Psoas muscle (tissue), 8 donors: Measurements from ENCODE around the gene NR2F6. TPM values are rescaled to one million over a fixed set of nuclear protein-coding genes. Genes with fewer than 3 reads are reported as not detected.

ENCODE experiments used
- ATAC-seq, 4 donors: fragments of 200-7000 bp; cut with Tn5 transposase; one replicate each; pipeline ENCODE4 v1.9.1; 2020; ENCODE audit warnings: moderate library complexity in 3 of 4, mild to moderate bottlenecking in 2 of 4
- DNase-seq, 2 donors: peaks; one replicate each; pipeline ENCODE4 v3.0.0-alpha.2; 2020
- H3K27ac ChIP-seq: fragments of 200-600 bp; one replicate; pipeline ENCODE4 v1.8.0; 2022
- H3K27me3 ChIP-seq, 3 donors: fragments of 200-600 bp in 1 of 3; one replicate each; pipeline versions ENCODE4 v1.6.1 to v1.8.0; 2013 to 2022; ENCODE audit warnings: low read length in 2 of 3, mild to moderate bottlenecking in 2 of 3, moderate library complexity in 1 of 3; ENCODE audit not compliant: insufficient read depth in 3 of 3
- H3K36me3 ChIP-seq, 2 donors: fragments of 200-600 bp in 1 of 2; one replicate each; pipeline versions ENCODE4 v1.6.1 to v1.8.0; 2013 to 2022; ENCODE audit warnings: low read depth in 1 of 2, mild to moderate bottlenecking in 1 of 2, moderate library complexity in 1 of 2; ENCODE audit not compliant: insufficient read depth in 1 of 2
- H3K4me1 ChIP-seq: fragments of 200-600 bp; one replicate; pipeline ENCODE4 v1.8.0; 2022
- H3K4me3 ChIP-seq: fragments of 200-600 bp; one replicate; pipeline ENCODE4 v1.8.0; 2022; ENCODE audit warnings: mild to moderate bottlenecking
- H3K9me3 ChIP-seq: fragments of 200-600 bp; one replicate; pipeline ENCODE4 v1.8.0; 2022
- WGBS, 3 donors: extraction: QIAGEN DNeasy Blood & Tissue Kit; methylation state at CpG; one replicate each; pipeline versions ENCODE4 v1.1.6 to v1.1.7; 2013; 5-methylcytosine and 5-hydroxymethylcytosine counted together
- intact Hi-C, 2 donors: fragments of 100-400 bp; cut with DNase I; formaldehyde crosslinking; loops; one replicate each; pipeline versions ENCODE4 v1.11.0 to v1.14.2; 2022
- long read RNA-seq, 2 donors: library from polyadenylated mRNA; unstranded; transcript quantifications; one replicate each; pipeline ENCODE4 v2.0.0, GENCODE V29; 2021
- polyA plus RNA-seq, 3 donors: library from polyadenylated mRNA; stranded (reverse); fragments of 200-250 nt; gene quantifications; one replicate each; pipeline ENCODE4 v1.2.3, GENCODE V29; 2013
- total RNA-seq, 4 donors: library from RNA; stranded (reverse); fragmentation: NEBNext Ultra II Directional in 2 of 4; extraction: Animal tissue kit (Norgen Biotek cat#: 25700) in 2 of 4; gene quantifications; one replicate each; pipeline versions ENCODE4 v1.2.1 to v1.2.4, GENCODE V29; 2021 to 2023
- TF ChIP-seq, protein P1 (sequence below): fragments of 200-600 bp; IDR thresholded peaks from one replicate; pipeline ENCODE4 v1.8.0; 2022; ENCODE audit warnings: antibody characterized with exemption
- donor health status: healthy with polysubstance abuse.
- donor health status: DM: no; HTN: no; CAD: no; lungs with moderate emphysema.
- donor health status: Bipolar disorder and iron deficiency.
- donor health status: healthy.
- donor health status: DM: yes; HTN: yes; CAD: no.
- donor health status: DM: no; HTN: no; CAD: no.
- donor health status: DM: no; HTN: no; CAD: no.
- donor health status: DM: yes; HTN: yes; CAD: no.

NR2F6 gene
- total RNA-seq = 10 to 100 TPM; 34.9 to 56.7 (median 41.1) TPM
- 10 to 100 TPM; 21.1 to 51.3 (median 27.9) TPM for polyA plus RNA-seq
- long read RNA-seq, donor 1, transcript NR2F6-201 (4 exons, 2,404 nt) = major isoform, 142 of 152 reads
- long read RNA-seq, donor 1, partial matches to known transcripts = 7 of 152 reads
- long read RNA-seq, donor 1, other reads (novel, unspliced or antisense) = 3 of 152 reads
- long read RNA-seq, donor 2, transcript NR2F6-201 (4 exons, 2,404 nt) = major isoform, 260 of 278 reads
- long read RNA-seq, donor 2, partial matches to known transcripts = 14 of 278 reads
- long read RNA-seq, donor 2, other reads (novel, unspliced or antisense) = 4 of 278 reads

DNA sequence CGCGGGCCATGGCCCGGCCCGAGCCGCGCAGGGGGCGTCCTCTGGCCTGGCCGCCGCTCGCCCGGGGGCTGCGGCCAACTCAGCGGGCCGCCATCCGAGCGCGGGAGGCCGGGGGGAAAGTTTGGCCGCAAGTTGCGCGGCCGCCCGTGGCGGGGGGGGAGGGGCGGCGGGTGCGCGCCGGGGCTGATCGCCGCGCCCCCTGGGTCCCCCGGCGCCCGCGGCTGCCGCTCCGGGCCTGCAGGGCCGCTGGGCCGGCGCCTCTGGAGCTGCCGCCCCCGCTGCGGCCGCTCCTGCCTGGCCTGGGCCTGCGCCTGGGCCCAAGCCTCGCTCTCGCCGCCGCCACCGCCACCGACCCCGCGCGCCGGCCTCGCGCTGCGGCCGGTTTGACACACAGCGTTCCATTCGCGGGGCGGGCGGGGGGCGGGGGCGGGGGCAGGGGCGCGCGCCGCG, at the start of gene NR2F6:
Gene NR2F6 (minus strand): TSS at position 385 of the 450 bp plus-strand sequence. CDS start 699 bp downstream, outside the sequence.
- 0 to 1% (median 0%) methylated on average over 1 to 71 of the region's 72 CpGs for WGBS, 3 donors
- H3K4me1 ChIP-seq = peaks cover 28% of the 10 kb centered on the region

DNA sequence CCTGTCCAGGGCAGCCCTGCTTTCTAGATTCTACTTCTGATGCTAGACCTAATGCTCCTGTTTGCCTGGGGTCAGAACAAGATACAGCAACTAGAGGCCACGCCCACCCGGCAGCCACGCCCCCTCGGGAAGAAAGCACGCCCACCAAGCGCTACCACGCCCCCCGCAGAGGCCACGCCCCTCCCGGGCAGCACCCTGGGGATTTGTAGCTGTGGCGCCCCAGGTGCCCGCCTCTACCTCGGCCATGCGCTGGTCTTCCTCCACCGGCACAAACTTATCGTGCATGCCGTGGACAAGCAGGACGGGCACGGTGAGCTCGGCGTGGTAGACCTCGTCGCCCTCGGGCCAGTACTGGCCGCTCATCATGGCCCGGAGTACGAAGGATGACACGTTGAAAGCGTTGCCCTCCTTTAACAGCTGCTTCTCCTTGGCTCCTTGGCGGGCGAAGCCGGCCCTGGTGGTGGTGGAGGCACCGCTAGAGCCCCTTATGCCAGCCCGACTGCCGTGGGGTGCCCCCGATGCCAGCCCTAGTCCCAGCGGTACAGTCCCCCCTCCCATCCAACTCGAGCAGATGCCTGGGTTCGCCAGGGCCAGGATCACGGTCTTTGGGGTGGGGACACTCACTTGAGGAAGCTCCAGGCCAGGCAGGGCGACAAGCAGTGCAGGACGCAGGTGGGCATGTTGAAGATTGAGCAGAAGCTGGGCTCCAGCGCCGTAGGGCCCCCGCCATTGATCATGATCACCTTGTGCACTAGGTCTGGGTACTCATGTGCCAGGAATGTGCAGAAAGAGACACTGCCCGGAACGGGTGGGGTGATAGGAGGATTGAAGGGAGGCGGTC, 48.6 kb upstream of the NR2F6 start:
- peak in 2 of 4 donors; percentile 18 to 31 for ATAC-seq
- WGBS, 3 donors = 84 to 86% (median 85%) methylated on average over 44 to 48 of the region's 48 CpGs
- Histone ChIP-seq H3K27ac (no peak overlapping the region), H3K4me1 (no peaks in the 10 kb centered on the region), H3K36me3 (peaks cover 0 to 13% of the 10 kb centered on the region in 2 donors), H3K4me3 (no peak overlapping the region), H3K9me3 (peaks cover 5% of the 10 kb centered on the region), H3K27me3 (no peaks in the 10 kb centered on the region)
- TF ChIP-seq, protein P1, sequence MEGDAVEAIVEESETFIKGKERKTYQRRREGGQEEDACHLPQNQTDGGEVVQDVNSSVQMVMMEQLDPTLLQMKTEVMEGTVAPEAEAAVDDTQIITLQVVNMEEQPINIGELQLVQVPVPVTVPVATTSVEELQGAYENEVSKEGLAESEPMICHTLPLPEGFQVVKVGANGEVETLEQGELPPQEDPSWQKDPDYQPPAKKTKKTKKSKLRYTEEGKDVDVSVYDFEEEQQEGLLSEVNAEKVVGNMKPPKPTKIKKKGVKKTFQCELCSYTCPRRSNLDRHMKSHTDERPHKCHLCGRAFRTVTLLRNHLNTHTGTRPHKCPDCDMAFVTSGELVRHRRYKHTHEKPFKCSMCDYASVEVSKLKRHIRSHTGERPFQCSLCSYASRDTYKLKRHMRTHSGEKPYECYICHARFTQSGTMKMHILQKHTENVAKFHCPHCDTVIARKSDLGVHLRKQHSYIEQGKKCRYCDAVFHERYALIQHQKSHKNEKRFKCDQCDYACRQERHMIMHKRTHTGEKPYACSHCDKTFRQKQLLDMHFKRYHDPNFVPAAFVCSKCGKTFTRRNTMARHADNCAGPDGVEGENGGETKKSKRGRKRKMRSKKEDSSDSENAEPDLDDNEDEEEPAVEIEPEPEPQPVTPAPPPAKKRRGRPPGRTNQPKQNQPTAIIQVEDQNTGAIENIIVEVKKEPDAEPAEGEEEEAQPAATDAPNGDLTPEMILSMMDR = no peak
- intact Hi-C loops = no loop called here
- DNase-seq = peak in 1 of 2 donors; percentile 69

More for the DNA sequence above, at the start of gene NR2F6:
- TF ChIP-seq, protein P1 = no peak
- intact Hi-C loops = no loop called here
- H3K4me3 ChIP-seq = peak within 1 kb of the TSS; percentile 85
- H3K27ac ChIP-seq = peak within 1 kb of the TSS; percentile 84
- H3K9me3 ChIP-seq = no peaks in the 10 kb centered on the region
- no peaks in the 10 kb centered on the region for H3K36me3 ChIP-seq
- no peaks in the 10 kb centered on the region for H3K27me3 ChIP-seq
- no peak for DNase-seq
- ATAC-seq = no peak

DNA sequence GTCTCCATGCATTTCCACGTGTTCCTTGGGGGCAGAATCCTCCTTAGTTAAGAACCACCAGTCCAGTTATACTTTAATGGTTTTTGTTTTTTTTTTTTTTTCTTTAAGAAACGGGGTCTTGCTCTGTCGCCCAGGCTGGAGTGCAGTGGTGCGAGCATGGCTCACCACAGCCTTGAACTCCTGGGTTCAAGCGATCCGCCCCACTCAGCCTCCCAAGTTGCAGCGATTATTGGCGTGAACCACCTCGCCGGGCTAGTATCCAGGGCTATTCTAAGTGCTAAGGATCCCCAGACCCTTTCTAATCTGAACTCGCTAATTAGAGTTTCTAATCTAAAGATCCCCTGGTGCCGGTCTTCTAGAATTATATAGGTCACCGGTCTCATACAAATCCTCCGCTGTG, 47.9 kb upstream of the NR2F6 start:
- peaks cover 5% of the 10 kb centered on the region for H3K9me3 ChIP-seq

DNA sequence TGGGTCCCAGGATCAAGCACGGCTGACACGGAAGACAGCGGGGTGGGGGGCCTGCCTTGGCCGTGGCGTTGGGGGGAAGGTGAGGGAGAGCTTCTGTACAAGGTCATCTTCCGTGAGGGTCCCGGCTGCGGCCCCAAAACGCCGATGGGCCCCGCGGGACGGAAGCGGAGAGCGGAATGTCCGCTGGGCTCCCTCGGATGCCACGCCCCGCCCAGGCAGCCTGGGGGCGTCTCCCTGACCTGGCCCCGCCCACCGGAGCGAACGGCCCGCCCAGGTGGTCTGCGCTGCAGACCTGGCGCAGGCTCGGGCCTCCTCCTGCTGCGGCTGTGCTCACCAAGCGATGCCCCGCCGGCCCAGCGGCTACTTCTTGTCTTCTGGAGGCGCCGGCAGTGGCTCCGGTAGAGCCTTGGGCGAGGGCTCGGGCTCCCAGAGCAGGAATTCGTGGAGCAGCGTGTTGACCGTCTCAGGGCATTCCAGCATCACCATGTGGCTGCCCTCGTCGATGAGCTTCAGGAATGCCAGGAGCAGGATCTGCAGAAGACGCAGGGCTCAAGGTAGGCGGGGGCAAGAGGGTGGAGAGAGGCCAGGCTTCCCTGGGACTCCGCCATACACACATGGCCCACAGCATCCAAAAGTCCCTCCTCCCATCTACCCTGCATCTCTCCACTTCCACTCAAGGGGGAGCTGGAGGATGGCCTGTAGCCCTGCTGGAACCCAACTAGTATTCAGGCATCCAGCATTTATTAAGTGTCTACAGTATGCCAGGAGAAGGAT, 46.8 kb upstream of the NR2F6 start:
- peaks cover 0 to 5% of the 10 kb centered on the region in 2 donors for H3K36me3 ChIP-seq
- no peaks in the 10 kb centered on the region for H3K27me3 ChIP-seq
- ATAC-seq (peak; percentile 57 to 70 (median 68)), DNase-seq (peak; percentile 60 to 75)
- H3K4me1 ChIP-seq = no peaks in the 10 kb centered on the region
- no peaks in the 10 kb centered on the region for H3K9me3 ChIP-seq
- intact Hi-C loops = no loop called here
- WGBS, 3 donors = 38 to 46% (median 42%) methylated on average over 41 to 46 of the region's 46 CpGs
- TF ChIP-seq, protein P1 = peak; percentile 53
- peak overlapping the region; percentile 65 for H3K4me3 ChIP-seq
- peak overlapping the region; percentile 36 for H3K27ac ChIP-seq

More for the DNA sequence above, 47.9 kb upstream of the NR2F6 start:
- TF ChIP-seq, protein P1 = no peak
- H3K36me3 ChIP-seq = peaks cover 0 to 13% of the 10 kb centered on the region in 2 donors
- DNase-seq = no peak
- H3K4me3 ChIP-seq = no peak overlapping the region
- no peaks in the 10 kb centered on the region for H3K27me3 ChIP-seq
- no peak for ATAC-seq
- no peaks in the 10 kb centered on the region for H3K4me1 ChIP-seq
- 91 to 93% (median 92%) methylated on average over 14 of the region's 14 CpGs for WGBS, 3 donors
- H3K27ac ChIP-seq = no peak overlapping the region
- intact Hi-C loops = no loop called here
